ENCODE data around the gene ZNF547.

The ZNF547 gene

DNA sequence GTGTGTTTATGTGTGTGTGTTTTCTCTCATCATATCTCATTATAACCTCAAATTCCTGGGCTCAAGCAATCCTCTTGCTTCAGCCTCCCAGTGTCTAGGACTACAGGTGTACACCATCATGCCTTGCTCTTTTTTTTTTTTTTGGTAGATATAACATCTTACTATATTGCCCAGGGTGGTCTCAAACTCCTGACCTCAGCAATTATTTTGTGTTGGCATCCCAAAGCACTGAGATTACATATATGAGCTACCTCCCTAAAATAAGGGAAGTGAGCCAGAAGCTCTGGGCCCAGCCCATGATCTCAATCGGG is 43.5 kb upstream of the ZNF547 start:
- peaks cover 6% of the 10 kb centered on the region; the same call in 1 of the 2 replicates for H3K36me3 ChIP-seq (ENCODE audit: low read length)
- H3K9ac ChIP-seq (ENCODE audit: low read length): peak overlapping the region; percentile 98
- H3K27ac ChIP-seq (ENCODE audit: low read depth, low read length): peak overlapping the region; percentile 69
- peak overlapping the region; percentile 77 for H3K4me2 ChIP-seq (ENCODE audit: low read depth, low read length, poor library complexity, severe bottlenecking)
- H4K20me1 ChIP-seq (ENCODE audit: low read depth, low read length): no peaks in the 10 kb centered on the region
- TF ChIP-seq EZH2phosphoT487 (conservative IDR thresholded peaks at IDR 0.05; ENCODE audit: low read length): no peak
- no peak for TF ChIP-seq CTCF (IDR thresholded peaks at IDR 0.05; ENCODE audit: insufficient read depth, low read length, poor library complexity, severe bottlenecking)
- no peaks in the 10 kb centered on the region for H3F3A ChIP-seq (ENCODE audit: insufficient read depth)
- H3K79me2 ChIP-seq (ENCODE audit: insufficient read depth, low read length): peaks cover 28% of the 10 kb centered on the region
- H3K4me3 ChIP-seq (ENCODE audit: insufficient read depth, low read length, poor library complexity, severe bottlenecking): peak overlapping the region; percentile 94
- H3K9me3 ChIP-seq (ENCODE audit: insufficient read depth, low read length): no peaks in the 10 kb centered on the region
- H2AFZ ChIP-seq (ENCODE audit: low read depth, low read length, severe bottlenecking): peak overlapping the region; percentile 94
- no peaks in the 10 kb centered on the region for H3K9me2 ChIP-seq (replicated peaks; ENCODE audit: insufficient read depth, low read length)
- H3K27me3 ChIP-seq (ENCODE audit: low read length): no peaks in the 10 kb centered on the region

DNA sequence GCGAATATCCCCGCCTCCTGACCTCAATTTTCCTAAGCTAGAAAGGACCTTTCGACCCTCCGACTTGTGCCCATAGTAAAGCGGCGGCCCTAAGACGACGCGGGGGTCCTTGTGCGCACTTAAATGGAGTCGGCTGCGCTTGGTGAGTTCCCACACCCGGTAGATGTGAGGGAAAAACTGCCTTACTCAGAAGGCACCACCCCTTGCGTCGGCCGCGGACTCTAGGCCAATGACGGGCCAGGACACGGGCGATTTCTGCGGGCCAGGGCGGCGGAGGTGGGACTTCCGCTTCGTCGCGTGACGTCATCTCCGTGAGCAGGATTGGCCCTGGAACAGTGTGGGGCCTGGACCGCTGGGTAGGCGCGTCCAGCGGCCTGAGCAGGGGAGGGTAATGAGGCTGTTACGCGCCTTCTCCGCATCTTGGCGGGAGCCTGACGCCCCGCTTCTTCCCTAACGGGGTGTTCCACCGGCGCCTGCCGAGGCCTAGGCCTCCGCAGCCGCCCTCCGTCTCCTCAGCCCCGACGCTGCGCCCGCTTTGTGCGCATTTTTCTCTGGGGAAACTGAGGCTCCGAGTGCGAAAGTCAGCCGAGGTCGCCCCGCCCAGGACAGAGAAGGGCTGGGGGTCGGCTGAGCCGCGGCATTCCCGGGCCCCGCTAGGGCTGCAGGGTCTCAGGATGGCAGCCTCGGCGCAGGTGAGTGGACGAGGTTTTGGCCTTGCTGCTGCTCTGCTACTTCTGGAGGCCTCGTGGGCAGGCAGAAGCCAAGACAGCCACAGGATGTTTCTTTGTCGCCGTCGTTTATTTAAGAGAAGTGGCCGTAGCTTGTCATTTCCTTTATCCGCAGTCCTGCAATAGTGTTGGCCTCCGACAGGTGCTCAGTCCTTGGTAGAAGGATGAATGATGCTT is 42.9 kb upstream of the ZNF547 start, which contains the start of gene ZNF543:
TSS of gene ZNF543 (plus strand) at position 293 of the 905 bp plus-strand sequence. CDS start at position 675, 382 bp downstream.
- peak within 1 kb of the TSS; percentile 98 for H3K9ac ChIP-seq (ENCODE audit: low read length)
- no peaks in the 10 kb centered on the region for H3F3A ChIP-seq (ENCODE audit: insufficient read depth)
- TF ChIP-seq EZH2phosphoT487 (conservative IDR thresholded peaks at IDR 0.05; ENCODE audit: low read length): no peak
- TF ChIP-seq CTCF (IDR thresholded peaks at IDR 0.05; ENCODE audit: insufficient read depth, low read length, poor library complexity, severe bottlenecking): no peak
- H3K36me3 ChIP-seq (ENCODE audit: low read length): peaks cover 10% of the 10 kb centered on the region; the same call in 1 of the 2 replicates
- peak within 1 kb of the TSS; percentile 94 for H2AFZ ChIP-seq (ENCODE audit: low read depth, low read length, severe bottlenecking)
- peaks cover 30% of the 10 kb centered on the region for H3K79me2 ChIP-seq (ENCODE audit: insufficient read depth, low read length)
- H3K4me3 ChIP-seq (ENCODE audit: insufficient read depth, low read length, poor library complexity, severe bottlenecking): peak within 1 kb of the TSS; percentile 94
- no peaks in the 10 kb centered on the region for H3K9me3 ChIP-seq (ENCODE audit: insufficient read depth, low read length)
- no peaks in the 10 kb centered on the region for H3K9me2 ChIP-seq (replicated peaks; ENCODE audit: insufficient read depth, low read length)
- no peaks in the 10 kb centered on the region for H4K20me1 ChIP-seq (ENCODE audit: low read depth, low read length)
- peak within 1 kb of the TSS; percentile 69 for H3K27ac ChIP-seq (ENCODE audit: low read depth, low read length)
- H3K27me3 ChIP-seq (ENCODE audit: low read length): no peaks in the 10 kb centered on the region
- peak within 1 kb of the TSS; percentile 77 for H3K4me2 ChIP-seq (ENCODE audit: low read depth, low read length, poor library complexity, severe bottlenecking)

GRCh38 chr19:57321116-57321515 is 42.2 kb upstream of the ZNF547 start:
- Histone ChIP-seq H4K20me1 (ENCODE audit: low read depth, low read length) (no peaks in the 10 kb centered on the region), H3K4me2 (ENCODE audit: low read depth, low read length, poor library complexity, severe bottlenecking) (peak overlapping the region; percentile 77), H3K9me3 (ENCODE audit: insufficient read depth, low read length) (no peaks in the 10 kb centered on the region), H3F3A (ENCODE audit: insufficient read depth) (no peaks in the 10 kb centered on the region), H3K27ac (ENCODE audit: low read depth, low read length) (no peak overlapping the region), H3K4me3 (ENCODE audit: insufficient read depth, low read length, poor library complexity, severe bottlenecking) (peak overlapping the region; percentile 94), H2AFZ (ENCODE audit: low read depth, low read length, severe bottlenecking) (no peak overlapping the region), H3K27me3 (ENCODE audit: low read length) (no peaks in the 10 kb centered on the region), H3K79me2 (ENCODE audit: insufficient read depth, low read length) (peaks cover 36% of the 10 kb centered on the region), H3K36me3 (ENCODE audit: low read length) (peaks cover 13% of the 10 kb centered on the region; the same call in 1 of the 2 replicates), H3K9me2 (replicated peaks; ENCODE audit: insufficient read depth, low read length) (no peaks in the 10 kb centered on the region), H3K9ac (ENCODE audit: low read length) (peak overlapping the region; percentile 98)
- TF ChIP-seq CTCF (IDR thresholded peaks at IDR 0.05; ENCODE audit: insufficient read depth, low read length, poor library complexity, severe bottlenecking): no peak
- no peak for TF ChIP-seq EZH2phosphoT487 (conservative IDR thresholded peaks at IDR 0.05; ENCODE audit: low read length)
